A549 (cell line): Measurements from ENCODE around the gene FNDC7. TPM values are rescaled to one million over a fixed set of nuclear protein-coding genes. Genes with fewer than 3 reads are reported as not detected.
"Not testable (repeated sequence)": the region's sequence is repeated elsewhere in the genome, so short reads cannot be mapped to it uniquely, and the experiment has no call there.

ENCODE experiments used
- ATAC-seq, 2 experiments: fragments of 200-7000 bp in 1 of 2; fragments of >200 bp in 1 of 2; cut with Nextera tagmentation in 1 of 2; cut with Tn5 transposase in 1 of 2; 3 replicates each; pipeline versions ENCODE4 v1.8.0 to v1.9.1; 2018 to 2020; ENCODE audit warnings: mild to moderate bottlenecking in 1 of 2, moderate library complexity in 1 of 2
- CTCF ChIA-PET: fragments of 300-600 bp; sonication (Branson Sonifier 250); formaldehyde crosslinking; extraction: SDS; loops from one replicate; lab custom pipeline; 2021; ENCODE audit warnings: antibody characterized with exemption, inconsistent platforms; lab: Yijun Ruan, JAX
- POLR2A ChIA-PET: fragments of 350-600 bp; formaldehyde crosslinking; extraction: SDS; loops from one replicate; lab custom pipeline; 2021; ENCODE audit warnings: antibody characterized with exemption, inconsistent platforms; lab: Yijun Ruan, JAX
- DNase-seq, 2 experiments: peaks; one replicate each; pipeline versions ENCODE4 v3.0.0 to v3.0.0-alpha.2; 2011 to 2016; ENCODE audit warnings: low read depth in 1 of 2, low spot score in 1 of 2
- FAIRE-seq: peaks from 2 replicates; lab custom pipeline; 2011; peaks lifted over from hg19 to GRCh38; lab: Jason Lieb, UNC
- H3K27ac ChIP-seq, 2 experiments: fragments of >200 bp; sonication (Bioruptor Twin); formaldehyde crosslinking; 3 replicates each; pipeline ENCODE4 v1.5.1; 2016 to 2017
- H3K4me1 ChIP-seq: fragments of >200 bp; sonication (Bioruptor Twin); formaldehyde crosslinking; 3 replicates; pipeline ENCODE4 v1.6.1; 2016
- H3K4me2 ChIP-seq: fragments of >200 bp; sonication (Bioruptor Twin); formaldehyde crosslinking; 3 replicates; pipeline ENCODE4 v1.6.1; 2016
- H3K4me3 ChIP-seq: fragments of >200 bp; sonication (Bioruptor Twin); formaldehyde crosslinking; 3 replicates; pipeline ENCODE4 v1.5.1; 2016
- H3K9me3 ChIP-seq: fragments of >200 bp; sonication (Bioruptor Twin); formaldehyde crosslinking; 3 replicates; pipeline ENCODE4 v1.6.1; 2016
- ATOH8 ChIP-seq: fragments of 250-450 bp; sonication (Bioruptor Pico); IDR thresholded peaks from 2 replicates; pipeline ENCODE4 v1.5.0; 2020; ENCODE audit warnings: low read depth, mild to moderate bottlenecking, moderate library complexity
- CBX8 ChIP-seq: fragments of 200-600 bp; sonication (generic); IDR thresholded peaks from 2 replicates; pipeline ENCODE4 v1.6.1; 2016
- CEBPB ChIP-seq, 2 experiments: fragments of >200 bp in 1 of 2; sonication (Bioruptor Twin) in 1 of 2; formaldehyde crosslinking in 1 of 2; IDR thresholded peaks; 2 replicates each; pipeline ENCODE4 v1.6.1; 2012 to 2016
- CHD4 ChIP-seq: fragments of 200-600 bp; sonication (generic); IDR thresholded peaks from 2 replicates; pipeline ENCODE4 v1.6.1; 2016; ENCODE audit warnings: antibody characterized with exemption, mild to moderate bottlenecking, borderline replicate concordance
- EHF ChIP-seq: fragments of 250-450 bp; sonication (Bioruptor Pico); IDR thresholded peaks from 2 replicates; pipeline ENCODE4 v1.5.0; 2020; ENCODE audit warnings: mild to moderate bottlenecking
- EHMT2 ChIP-seq: fragments of 200-600 bp; sonication (generic); IDR thresholded peaks from 2 replicates; pipeline ENCODE4 v1.6.1; 2016; ENCODE audit warnings: antibody characterized with exemption, low read depth, mild to moderate bottlenecking, moderate library complexity
- EP300 ChIP-seq, 2 experiments: fragments of >200 bp; sonication (Bioruptor Twin); formaldehyde crosslinking; IDR thresholded peaks; 2 replicates in 1 of 2; 3 replicates in 1 of 2; pipeline ENCODE4 v1.6.1; 2016 to 2017
- ESRRA ChIP-seq: fragments of 150-350 bp; IDR thresholded peaks from 2 replicates; pipeline ENCODE4 v1.6.1; 2014; ENCODE audit warnings: mild to moderate bottlenecking, low read length, borderline replicate concordance
- GATA3 ChIP-seq: IDR thresholded peaks from 2 replicates; pipeline ENCODE4 v1.6.1; 2012; ENCODE audit warnings: borderline replicate concordance
- HDAC2 ChIP-seq: fragments of 200-600 bp; sonication (generic); IDR thresholded peaks from 2 replicates; pipeline ENCODE4 v1.6.1; 2016
- HES2 ChIP-seq: fragments of >200 bp; sonication (Bioruptor Twin); formaldehyde crosslinking; IDR thresholded peaks from 2 replicates; pipeline ENCODE4 v1.6.1; 2016
- HOXA7 ChIP-seq: fragments of 250-450 bp; sonication (Bioruptor Pico); IDR thresholded peaks from 2 replicates; pipeline ENCODE4 v1.5.0; 2020; ENCODE audit warnings: mild to moderate bottlenecking, moderate library complexity
- JUNB ChIP-seq: fragments of >200 bp; sonication (Bioruptor Twin); formaldehyde crosslinking; IDR thresholded peaks from 2 replicates; pipeline ENCODE4 v1.6.1; 2016
- MAFK ChIP-seq: fragments of 450-650 bp; IDR thresholded peaks from 2 replicates; pipeline ENCODE4 v1.6.1; 2014; ENCODE audit not compliant: partially characterized antibody
- NPAS2 ChIP-seq: fragments of 250-450 bp; sonication (Bioruptor Pico); IDR thresholded peaks from 2 replicates; pipeline ENCODE4 v1.8.0; 2022; ENCODE audit warnings: mild to moderate bottlenecking, moderate library complexity, borderline replicate concordance
- POLR2AphosphoS2 ChIP-seq: conservative IDR thresholded peaks from 2 replicates; pipeline ENCODE4 v1.6.1; 2012; ENCODE audit warnings: low read length, improper control_type of control experiment, inconsistent platforms
- RARB ChIP-seq: fragments of 250-450 bp; sonication (Bioruptor Pico); IDR thresholded peaks from 2 replicates; pipeline ENCODE4 v1.8.0; 2021; ENCODE audit warnings: mild to moderate bottlenecking, moderate library complexity
- RCOR1 ChIP-seq: fragments of 150-350 bp; IDR thresholded peaks from 2 replicates; pipeline ENCODE4 v1.6.1; 2014; ENCODE audit warnings: antibody characterized with exemption, low read length, low read depth
- RFX5 ChIP-seq: fragments of 450-650 bp; IDR thresholded peaks from 2 replicates; pipeline ENCODE4 v1.7.1; 2014; ENCODE audit warnings: antibody characterized with exemption, mild to moderate bottlenecking, moderate library complexity
- SMC3 ChIP-seq: fragments of >200 bp; sonication (Bioruptor Twin); formaldehyde crosslinking; IDR thresholded peaks from 3 replicates; pipeline ENCODE4 v1.6.1; 2018; ENCODE audit warnings: inconsistent platforms
- SREBF2 ChIP-seq: fragments of 450-650 bp; IDR thresholded peaks from 2 replicates; pipeline ENCODE4 v1.6.1; 2014; ENCODE audit warnings: mild to moderate bottlenecking, moderate library complexity
- ZC3H11A ChIP-seq: fragments of 450-650 bp; IDR thresholded peaks from 2 replicates; pipeline ENCODE4 v1.6.1; 2014; ENCODE audit warnings: antibody characterized with exemption, mild to moderate bottlenecking
- ZFP36 ChIP-seq: fragments of 450-650 bp; IDR thresholded peaks from 2 replicates; pipeline ENCODE4 v1.6.1; 2014; ENCODE audit warnings: borderline replicate concordance; ENCODE audit not compliant: partially characterized antibody
- ZSCAN20 ChIP-seq: fragments of 250-450 bp; sonication (Bioruptor Pico); IDR thresholded peaks from 2 replicates; pipeline ENCODE4 v1.8.0; 2022; ENCODE audit warnings: mild to moderate bottlenecking, moderate library complexity
- WGBS: methylation state at CpG from one replicate; pipeline ENCODE4 v1.1.6; 2017; ENCODE audit errors: missing lambda C conversion rate; 5-methylcytosine and 5-hydroxymethylcytosine counted together
- polyA plus RNA-seq, 4 experiments: library from polyadenylated mRNA; depleted of rRNA in 3 of 4; stranded (reverse); fragments of >200 nt; fragmentation: RNase III in 1 of 4; extraction: RNeasy Plus Mini Kit Qiagen cat#74134 plus additional on column Dnase treatment in 1 of 4; gene quantifications; 2 replicates in 3 of 4; 3 replicates in 1 of 4; pipeline ENCODE4 v1.2.3, GENCODE V29; 2011 to 2017

FNDC7 gene
- polyA plus RNA-seq, 2 of the 4 experiments (the other 2 are of a cell fraction), result not detected

- no peak for FAIRE-seq
Measured at GRCh38 chr1:108699375-108700332, 13.1 kb upstream of the FNDC7 start.

GRCh38 chr1:108701176-108701849 lies 11.4 kb upstream of the FNDC7 start:
- Histone ChIP-seq H3K4me1 (peaks cover 13% of the 10 kb centered on the region), H3K4me3 (no peak overlapping the region), H3K4me2 (no peak overlapping the region), H3K9me3 (no peaks in the 10 kb centered on the region), H3K27ac (no peak overlapping the region)
- FAIRE-seq (no peak), DNase-seq (no peak), ATAC-seq (no peak)
- TF ChIP-seq ZC3H11A (no peak), HDAC2 (no peak), EP300 (IDR thresholded peaks at IDR 0.05) (no peak), RFX5 (no peak), RCOR1 (no peak), ESRRA (no peak), HOXA7 (CRISPR knock-in tag) (no peak), EHF (CRISPR knock-in tag) (no peak), MAFK (no peak), GATA3 (no peak), JUNB (no peak), CBX8 (no peak), SMC3 (no peak), CEBPB (IDR thresholded peaks at IDR 0.05) (no peak), ZFP36 (no peak), RARB (CRISPR knock-in tag) (no peak), CHD4 (no peak)
- POLR2A ChIA-PET, result no interaction called here
- CTCF ChIA-PET, result no interaction called here
- 93% methylated on average over 5 of the region's 5 CpGs for WGBS

More at GRCh38 chr1:108699375-108700332, 13.1 kb upstream of the FNDC7 start:
- ATAC-seq, result no peak
- Histone ChIP-seq H3K9me3 (no peaks in the 10 kb centered on the region), H3K4me3 (no peak overlapping the region), H3K27ac (no peak overlapping the region), H3K4me2 (no peak overlapping the region), H3K4me1 (peaks cover 19% of the 10 kb centered on the region)
- ChIA-PET CTCF (no interaction called here), POLR2A (no interaction called here)
- DNase-seq, result no peak
- WGBS, result 92% methylated on average over 22 of the region's 22 CpGs
- no peak for TF ChIP-seq ZSCAN20 (CRISPR knock-in tag)
- no peak for TF ChIP-seq RFX5
- no peak for TF ChIP-seq ZC3H11A
- TF ChIP-seq SREBF2, result no peak
- TF ChIP-seq ATOH8 (CRISPR knock-in tag), result no peak
- no peak for TF ChIP-seq NPAS2 (CRISPR knock-in tag)
- no peak for TF ChIP-seq POLR2AphosphoS2
- no peak for TF ChIP-seq EHMT2
- no peak for TF ChIP-seq HES2

- H3K4me1 ChIP-seq, result peaks cover 13% of the 10 kb centered on the region
- H3K9me3 ChIP-seq, H3K4me3 ChIP-seq, ATAC-seq, DNase-seq, H3K4me2 ChIP-seq, FAIRE-seq, H3K27ac ChIP-seq, CTCF ChIA-PET: not testable (repeated sequence)
- POLR2A ChIA-PET, result interaction anchor here (0.5 to 3.6 kb wide), 2 partner anchors 10 to 39 kb away, joined by 3 to 18 read pairs; partner anchors contain the start of gene PRPF38B
- 94% methylated on average over 6 of the region's 6 CpGs for WGBS
Measured at GRCh38 chr1:108702109-108702508, 10.6 kb upstream of the FNDC7 start.
